ENCODE data around the gene CRYBB2.

- no peak for TF ChIP-seq CTCF (IDR thresholded peaks at IDR 0.05 in 4 of 5, conservative IDR thresholded peaks at IDR 0.05 in 1 of 5)
- TF ChIP-seq POLR2A (IDR thresholded peaks at IDR 0.05) = no peak
Measured at GRCh38 chr22:25177226-25177625, 42.2 kb upstream of the CRYBB2 start.
